Measurements from ENCODE around the gene GIGYF2.

DNA sequence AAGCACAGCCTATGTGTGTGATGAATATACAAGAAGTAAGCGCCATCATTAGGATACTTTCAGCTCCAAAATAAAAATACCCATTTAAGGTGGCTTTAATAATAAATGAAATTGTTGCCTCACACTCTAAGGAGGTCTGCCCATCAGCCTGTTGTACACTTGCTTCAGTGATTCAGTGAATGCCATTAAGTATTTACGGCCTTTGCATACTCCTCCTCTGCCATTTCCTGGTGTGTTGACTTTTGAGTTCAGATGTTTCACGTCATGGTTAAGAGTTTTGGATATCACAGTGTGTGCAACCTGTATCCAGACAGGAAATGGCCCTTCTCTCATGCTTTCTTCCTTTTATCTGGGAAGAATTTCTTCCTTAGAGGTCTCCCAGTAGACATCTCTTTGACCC lies 134.4 kb downstream of the GIGYF2 start:
- TF ChIP-seq CHD2 (IDR thresholded peaks at IDR 0.05; ENCODE audit: low read length, partially characterized antibody) (no peak), RFX5 (IDR thresholded peaks at IDR 0.05) (no peak), POLR2A (IDR thresholded peaks at IDR 0.05; ENCODE audit: low read length) (no peak), RNF2 (IDR thresholded peaks at IDR 0.05; ENCODE audit: borderline replicate concordance, low read depth) (no peak), PHF8 (IDR thresholded peaks at IDR 0.05; ENCODE audit: borderline replicate concordance, low read depth) (no peak)
- TF ChIP-seq, protein P1, sequence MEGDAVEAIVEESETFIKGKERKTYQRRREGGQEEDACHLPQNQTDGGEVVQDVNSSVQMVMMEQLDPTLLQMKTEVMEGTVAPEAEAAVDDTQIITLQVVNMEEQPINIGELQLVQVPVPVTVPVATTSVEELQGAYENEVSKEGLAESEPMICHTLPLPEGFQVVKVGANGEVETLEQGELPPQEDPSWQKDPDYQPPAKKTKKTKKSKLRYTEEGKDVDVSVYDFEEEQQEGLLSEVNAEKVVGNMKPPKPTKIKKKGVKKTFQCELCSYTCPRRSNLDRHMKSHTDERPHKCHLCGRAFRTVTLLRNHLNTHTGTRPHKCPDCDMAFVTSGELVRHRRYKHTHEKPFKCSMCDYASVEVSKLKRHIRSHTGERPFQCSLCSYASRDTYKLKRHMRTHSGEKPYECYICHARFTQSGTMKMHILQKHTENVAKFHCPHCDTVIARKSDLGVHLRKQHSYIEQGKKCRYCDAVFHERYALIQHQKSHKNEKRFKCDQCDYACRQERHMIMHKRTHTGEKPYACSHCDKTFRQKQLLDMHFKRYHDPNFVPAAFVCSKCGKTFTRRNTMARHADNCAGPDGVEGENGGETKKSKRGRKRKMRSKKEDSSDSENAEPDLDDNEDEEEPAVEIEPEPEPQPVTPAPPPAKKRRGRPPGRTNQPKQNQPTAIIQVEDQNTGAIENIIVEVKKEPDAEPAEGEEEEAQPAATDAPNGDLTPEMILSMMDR (IDR thresholded peaks at IDR 0.05) = no peak
- TF ChIP-seq, protein P2, sequence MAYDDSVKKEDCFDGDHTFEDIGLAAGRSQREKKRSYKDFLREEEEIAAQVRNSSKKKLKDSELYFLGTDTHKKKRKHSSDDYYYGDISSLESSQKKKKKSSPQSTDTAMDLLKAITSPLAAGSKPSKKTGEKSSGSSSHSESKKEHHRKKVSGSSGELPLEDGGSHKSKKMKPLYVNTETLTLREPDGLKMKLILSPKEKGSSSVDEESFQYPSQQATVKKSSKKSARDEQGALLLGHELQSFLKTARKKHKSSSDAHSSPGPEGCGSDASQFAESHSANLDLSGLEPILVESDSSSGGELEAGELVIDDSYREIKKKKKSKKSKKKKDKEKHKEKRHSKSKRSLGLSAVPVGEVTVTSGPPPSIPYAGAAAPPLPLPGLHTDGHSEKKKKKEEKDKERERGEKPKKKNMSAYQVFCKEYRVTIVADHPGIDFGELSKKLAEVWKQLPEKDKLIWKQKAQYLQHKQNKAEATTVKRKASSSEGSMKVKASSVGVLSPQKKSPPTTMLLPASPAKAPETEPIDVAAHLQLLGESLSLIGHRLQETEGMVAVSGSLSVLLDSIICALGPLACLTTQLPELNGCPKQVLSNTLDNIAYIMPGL (CRISPR knock-in tag; IDR thresholded peaks at IDR 0.05; ENCODE audit: borderline replicate concordance) = no peak

Data from A549 (cell line).